ENCODE measurements around the gene AHNAK. TPM values are rescaled to one million over a fixed set of nuclear protein-coding genes. Genes with fewer than 3 reads are reported as not detected.
A peak's percentile ranks its signal among the peaks of the same experiment; 100 is the strongest.

The AHNAK gene
- total RNA-seq, 2 donors from 2014 or later, result 458 to 631 TPM

- intact Hi-C loops (cut with DNase I), result no loop called here
- H3K9ac ChIP-seq (ENCODE audit: low read depth in 2 of 2, low read length in 2 of 2), result no peak overlapping the region
- no peaks in the 10 kb centered on the region for H3K9me3 ChIP-seq
- H3K27me3 ChIP-seq, result no peaks in the 10 kb centered on the region
- no peaks in the 10 kb centered on the region for H3K36me3 ChIP-seq
- DNase-seq, result no peak
- H3K27ac ChIP-seq, result no peak overlapping the region
- no peak overlapping the region for H3K4me3 ChIP-seq
- H3K4me1 ChIP-seq, result peaks cover 18% of the 10 kb centered on the region
- TF ChIP-seq, protein P1, sequence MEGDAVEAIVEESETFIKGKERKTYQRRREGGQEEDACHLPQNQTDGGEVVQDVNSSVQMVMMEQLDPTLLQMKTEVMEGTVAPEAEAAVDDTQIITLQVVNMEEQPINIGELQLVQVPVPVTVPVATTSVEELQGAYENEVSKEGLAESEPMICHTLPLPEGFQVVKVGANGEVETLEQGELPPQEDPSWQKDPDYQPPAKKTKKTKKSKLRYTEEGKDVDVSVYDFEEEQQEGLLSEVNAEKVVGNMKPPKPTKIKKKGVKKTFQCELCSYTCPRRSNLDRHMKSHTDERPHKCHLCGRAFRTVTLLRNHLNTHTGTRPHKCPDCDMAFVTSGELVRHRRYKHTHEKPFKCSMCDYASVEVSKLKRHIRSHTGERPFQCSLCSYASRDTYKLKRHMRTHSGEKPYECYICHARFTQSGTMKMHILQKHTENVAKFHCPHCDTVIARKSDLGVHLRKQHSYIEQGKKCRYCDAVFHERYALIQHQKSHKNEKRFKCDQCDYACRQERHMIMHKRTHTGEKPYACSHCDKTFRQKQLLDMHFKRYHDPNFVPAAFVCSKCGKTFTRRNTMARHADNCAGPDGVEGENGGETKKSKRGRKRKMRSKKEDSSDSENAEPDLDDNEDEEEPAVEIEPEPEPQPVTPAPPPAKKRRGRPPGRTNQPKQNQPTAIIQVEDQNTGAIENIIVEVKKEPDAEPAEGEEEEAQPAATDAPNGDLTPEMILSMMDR (IDR thresholded peaks at IDR 0.05), result no peak
Measured at GRCh38 chr11:62578541-62578940, 31.9 kb upstream of the AHNAK start.

DNA sequence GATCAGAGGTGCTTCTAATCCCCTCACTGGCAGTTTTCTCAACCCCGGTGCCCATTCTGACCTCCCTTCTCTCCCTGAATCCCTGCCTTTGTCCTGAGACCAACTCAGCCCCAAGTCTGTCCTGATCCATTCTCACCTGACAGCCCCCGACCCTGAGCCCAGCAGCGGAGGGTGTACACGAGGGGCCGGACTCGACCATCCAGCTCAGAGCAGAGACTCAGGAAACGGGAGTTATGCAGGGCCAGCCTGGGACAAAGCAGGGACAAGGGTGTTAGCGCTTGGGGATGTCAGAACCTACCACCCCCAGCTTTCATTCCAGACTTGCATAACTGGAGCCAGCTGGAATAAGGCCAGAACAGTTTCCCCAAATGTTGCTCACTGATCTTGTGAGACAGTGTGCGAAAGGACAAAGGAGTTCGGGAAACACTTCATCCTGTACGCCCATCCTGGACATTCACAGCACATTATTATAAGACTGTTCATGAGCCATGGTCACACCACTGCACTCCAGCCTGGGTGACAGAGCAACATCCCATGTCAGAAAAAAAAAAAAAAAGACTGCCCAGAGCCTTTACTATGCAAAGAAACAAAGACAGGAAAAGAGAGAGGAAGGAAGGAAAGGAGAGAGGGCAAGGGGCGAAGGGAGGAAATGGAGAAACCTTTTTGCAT lies 30.6 kb upstream of the AHNAK start:
- Histone ChIP-seq H3K27me3 (no peaks in the 10 kb centered on the region), H3K27ac (peak overlapping the region; percentile 48), H3K9me3 (no peaks in the 10 kb centered on the region)

DNA sequence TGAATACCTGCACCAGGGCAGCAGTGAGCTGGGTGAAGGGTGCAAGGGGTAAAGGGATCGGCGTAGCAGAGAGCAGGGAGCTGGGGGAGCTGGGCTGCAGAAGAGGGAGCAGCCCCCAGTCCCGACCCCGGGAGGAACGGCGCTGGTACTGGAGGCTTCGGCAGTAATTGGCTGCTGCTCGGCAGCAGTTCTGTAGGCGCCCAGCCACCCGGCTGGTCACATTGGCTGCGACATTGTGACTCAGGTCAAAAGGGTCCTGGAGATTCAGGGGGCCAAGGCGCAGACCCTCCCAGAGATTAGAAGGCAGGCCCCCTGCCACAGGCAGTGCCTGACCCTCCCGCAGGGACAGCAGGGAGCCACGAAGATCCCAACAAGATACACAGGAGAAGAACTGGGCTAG lies 29.2 kb upstream of the AHNAK start:
- no peaks in the 10 kb centered on the region for H3K36me3 ChIP-seq
- no peaks in the 10 kb centered on the region for H3K9me3 ChIP-seq
- H3K27me3 ChIP-seq, result no peaks in the 10 kb centered on the region
- no peak overlapping the region for H3K4me3 ChIP-seq
- DNase-seq, result no peak
- peak overlapping the region; percentile 89 for H3K27ac ChIP-seq
- TF ChIP-seq, protein P1 (IDR thresholded peaks at IDR 0.05), result no peak
- peak overlapping the region in 1 of 2 donors; percentile 98 for H3K9ac ChIP-seq (ENCODE audit: low read depth in 2 of 2, low read length in 2 of 2)
- peaks cover 18% of the 10 kb centered on the region for H3K4me1 ChIP-seq
- intact Hi-C loops (cut with DNase I), result no loop called here

More for the DNA sequence above, 30.6 kb upstream of the AHNAK start:
- no peak overlapping the region for H3K4me3 ChIP-seq
- H3K4me1 ChIP-seq, result peaks cover 18% of the 10 kb centered on the region
- TF ChIP-seq, protein P1 (IDR thresholded peaks at IDR 0.05), result no peak
- no peaks in the 10 kb centered on the region for H3K36me3 ChIP-seq
- no peak for DNase-seq
- intact Hi-C loops (cut with DNase I), result no loop called here
- H3K9ac ChIP-seq (ENCODE audit: low read depth in 2 of 2, low read length in 2 of 2), result peak overlapping the region in 1 of 2 donors; percentile 98

DNA sequence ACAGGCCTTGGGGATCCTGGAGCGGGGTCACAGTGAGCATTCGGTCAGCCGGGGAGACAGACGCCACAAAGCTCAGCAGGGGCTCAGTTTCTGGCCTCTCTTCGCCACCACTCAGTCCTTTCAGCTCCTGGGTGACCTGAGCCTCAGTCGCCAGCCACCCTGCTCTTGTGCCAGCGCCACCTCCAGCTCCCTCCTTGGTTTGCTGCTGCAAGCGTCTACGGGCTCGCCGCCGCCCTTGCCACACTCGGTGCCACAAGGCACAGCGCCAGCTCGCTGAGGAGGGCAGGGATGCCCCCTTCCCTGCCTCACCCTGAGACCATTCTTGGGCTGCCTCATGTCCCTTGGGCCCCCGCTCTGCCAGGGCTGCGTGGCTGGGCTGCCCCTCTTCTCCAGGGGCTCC lies 28.6 kb upstream of the AHNAK start:
- intact Hi-C loops (cut with DNase I), result no loop called here
- H3K4me1 ChIP-seq, result peaks cover 18% of the 10 kb centered on the region
- H3K27ac ChIP-seq, result peak overlapping the region; percentile 89
- H3K36me3 ChIP-seq, result no peaks in the 10 kb centered on the region
- peak overlapping the region; percentile 52 to 98 for H3K9ac ChIP-seq (ENCODE audit: low read depth in 2 of 2, low read length in 2 of 2)
- H3K9me3 ChIP-seq, result no peaks in the 10 kb centered on the region
- peak; percentile 65 for DNase-seq
- no peaks in the 10 kb centered on the region for H3K27me3 ChIP-seq
- TF ChIP-seq, protein P1 (IDR thresholded peaks at IDR 0.05), result no peak
- peak overlapping the region; percentile 85 for H3K4me3 ChIP-seq

GRCh38 chr11:62574363-62575071 lies 27.9 kb upstream of the AHNAK start:
- no peaks in the 10 kb centered on the region for H3K27me3 ChIP-seq
- H3K36me3 ChIP-seq, result no peaks in the 10 kb centered on the region
- peaks cover 18% of the 10 kb centered on the region for H3K4me1 ChIP-seq
- intact Hi-C loops (cut with DNase I), result no loop called here
- TF ChIP-seq, protein P1 (IDR thresholded peaks at IDR 0.05), result no peak
- no peaks in the 10 kb centered on the region for H3K9me3 ChIP-seq
- H3K4me3 ChIP-seq, result peak overlapping the region; percentile 85
- peak overlapping the region; percentile 89 for H3K27ac ChIP-seq
- H3K9ac ChIP-seq (ENCODE audit: low read depth in 2 of 2, low read length in 2 of 2), result peak overlapping the region; percentile 87 to 98
- peak; percentile 50 for DNase-seq
